ENCODE data around the gene NLGN4Y. TPM values are rescaled to one million over a fixed set of nuclear protein-coding genes. Genes with fewer than 3 reads are reported as not detected.

NLGN4Y gene
- total RNA-seq, 1 experiment from 2014 or later = not detected

DNA sequence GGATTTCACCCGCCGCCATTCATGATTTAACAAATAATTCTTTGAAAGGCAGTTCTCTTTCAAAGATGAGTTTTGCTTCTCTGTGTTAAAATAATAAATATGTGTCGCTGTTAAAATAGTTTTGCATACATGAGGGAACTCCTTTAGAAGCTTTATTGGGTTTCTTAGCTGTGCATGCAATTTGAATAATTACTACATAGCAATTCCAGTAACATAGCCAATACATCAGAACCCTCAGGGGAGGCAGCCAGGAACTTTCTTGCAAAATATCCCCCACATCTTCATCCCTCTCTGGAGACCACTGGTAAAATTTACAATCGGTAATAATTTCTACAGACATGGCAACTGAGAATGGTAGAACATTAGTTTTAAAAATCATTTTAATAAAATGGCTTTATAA lies 268.8 kb downstream of the NLGN4Y start:
- H3K27ac ChIP-seq (ENCODE audit: insufficient read length, low read depth, low read length) = no peak overlapping the region
- no peak overlapping the region for H2AK5ac ChIP-seq (ENCODE audit: insufficient read length, low read length)
- H4K20me1 ChIP-seq (ENCODE audit: control insufficient read depth, insufficient read depth, insufficient read length) = no peaks in the 10 kb centered on the region
- H2BK120ac ChIP-seq (ENCODE audit: low read depth, low read length, poor library complexity, severe bottlenecking) = no peak overlapping the region
- H4K91ac ChIP-seq (ENCODE audit: insufficient read length, low read depth, low read length) = no peak overlapping the region
- H3K79me2 ChIP-seq (ENCODE audit: insufficient read depth, low read length) = no peaks in the 10 kb centered on the region
- H3K18ac ChIP-seq (ENCODE audit: insufficient read length, low read depth, low read length) = no peak overlapping the region
- H3K4me2 ChIP-seq (ENCODE audit: insufficient read depth, insufficient read length, low read length) = no peak overlapping the region
- H4K5ac ChIP-seq (ENCODE audit: insufficient read length, low read depth, low read length) = no peak overlapping the region
- no peaks in the 10 kb centered on the region for H3K79me1 ChIP-seq (ENCODE audit: insufficient read depth, low read depth, low read length, poor library complexity, severe bottlenecking)
- no peaks in the 10 kb centered on the region for H3K36me3 Mint-ChIP-seq (ENCODE audit: insufficient read depth in 1 of 3, low read depth in 3 of 3)
- no peak overlapping the region for H2AFZ ChIP-seq (ENCODE audit: low read length)
- no peak overlapping the region for H3T11ph ChIP-seq (ENCODE audit: low read length)
- no peak overlapping the region for H3K14ac ChIP-seq (ENCODE audit: insufficient read depth, low read length)
- H3K4ac ChIP-seq (ENCODE audit: low read depth, low read length) = no peak overlapping the region
- no peaks in the 10 kb centered on the region for H3K4me1 Mint-ChIP-seq
- H3K27me3 Mint-ChIP-seq (ENCODE audit: low read depth) = no peaks in the 10 kb centered on the region
- H3K4me3 Mint-ChIP-seq = no peak overlapping the region
- no peak overlapping the region for H2BK15ac ChIP-seq (ENCODE audit: low read depth, low read length)
- no peak overlapping the region for H3K9ac ChIP-seq (ENCODE audit: extremely low read depth, insufficient read length, low read length)
- H2BK12ac ChIP-seq (ENCODE audit: insufficient read length, low read depth, low read length) = no peak overlapping the region
- no peaks in the 10 kb centered on the region for H3K27me3 ChIP-seq (ENCODE audit: insufficient read depth, low read length)
- H2BK5ac ChIP-seq (ENCODE audit: insufficient read length, low read length) = no peak overlapping the region
- no peak overlapping the region for H4K8ac ChIP-seq (replicated peaks; ENCODE audit: insufficient read length, low read depth, low read length)
- H3K56ac ChIP-seq (ENCODE audit: insufficient read length, low read depth, low read length) = no peak overlapping the region
- TF ChIP-seq, protein P1, sequence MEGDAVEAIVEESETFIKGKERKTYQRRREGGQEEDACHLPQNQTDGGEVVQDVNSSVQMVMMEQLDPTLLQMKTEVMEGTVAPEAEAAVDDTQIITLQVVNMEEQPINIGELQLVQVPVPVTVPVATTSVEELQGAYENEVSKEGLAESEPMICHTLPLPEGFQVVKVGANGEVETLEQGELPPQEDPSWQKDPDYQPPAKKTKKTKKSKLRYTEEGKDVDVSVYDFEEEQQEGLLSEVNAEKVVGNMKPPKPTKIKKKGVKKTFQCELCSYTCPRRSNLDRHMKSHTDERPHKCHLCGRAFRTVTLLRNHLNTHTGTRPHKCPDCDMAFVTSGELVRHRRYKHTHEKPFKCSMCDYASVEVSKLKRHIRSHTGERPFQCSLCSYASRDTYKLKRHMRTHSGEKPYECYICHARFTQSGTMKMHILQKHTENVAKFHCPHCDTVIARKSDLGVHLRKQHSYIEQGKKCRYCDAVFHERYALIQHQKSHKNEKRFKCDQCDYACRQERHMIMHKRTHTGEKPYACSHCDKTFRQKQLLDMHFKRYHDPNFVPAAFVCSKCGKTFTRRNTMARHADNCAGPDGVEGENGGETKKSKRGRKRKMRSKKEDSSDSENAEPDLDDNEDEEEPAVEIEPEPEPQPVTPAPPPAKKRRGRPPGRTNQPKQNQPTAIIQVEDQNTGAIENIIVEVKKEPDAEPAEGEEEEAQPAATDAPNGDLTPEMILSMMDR (conservative IDR thresholded peaks at IDR 0.05) = no peak
- H3K9me3 ChIP-seq (ENCODE audit: control insufficient read depth, low read depth, low read length) = no peaks in the 10 kb centered on the region
- H3K23me2 ChIP-seq (ENCODE audit: insufficient read length, low read depth, low read length, poor library complexity, severe bottlenecking) = no peaks in the 10 kb centered on the region
- H3K23ac ChIP-seq (ENCODE audit: insufficient read length, low read depth, low read length) = no peak overlapping the region
- no CpG with 5 or more reads among the region's 4 CpGs for WGBS (ENCODE audit: extremely low coverage, insufficient read length, low lambda C conversion rate)
- no peaks in the 10 kb centered on the region for H3K4me1 ChIP-seq (ENCODE audit: insufficient read depth, low read length)
- no peak overlapping the region for H3K27ac Mint-ChIP-seq
- no peak for DNase-seq
- no peak overlapping the region for H2BK20ac ChIP-seq (ENCODE audit: low read depth, low read length, poor library complexity, severe bottlenecking)
- H3K9me3 Mint-ChIP-seq = no peaks in the 10 kb centered on the region

Measured in H9 (cell line).